LNCaP clone FGC (cell line): ENCODE data around the gene C5orf58.

Experiments
- DNase-seq: peaks from one replicate; pipeline ENCODE4 v3.0.0-alpha.2; 2011; ENCODE audit warnings: low read depth
- H3K4me3 ChIP-seq: 2 replicates; pipeline ENCODE4 v1.5.1; 2011; ENCODE audit warnings: mild to moderate bottlenecking, low read depth, low read length, control low read depth
- TF ChIP-seq, protein P1 (sequence below): IDR thresholded peaks from 2 replicates; pipeline ENCODE4 v1.5.1; 2012; ENCODE audit warnings: mild to moderate bottlenecking; ENCODE audit not compliant: control insufficient read depth, insufficient read depth; ENCODE audit errors: extremely low read depth

C5orf58 gene

DNA sequence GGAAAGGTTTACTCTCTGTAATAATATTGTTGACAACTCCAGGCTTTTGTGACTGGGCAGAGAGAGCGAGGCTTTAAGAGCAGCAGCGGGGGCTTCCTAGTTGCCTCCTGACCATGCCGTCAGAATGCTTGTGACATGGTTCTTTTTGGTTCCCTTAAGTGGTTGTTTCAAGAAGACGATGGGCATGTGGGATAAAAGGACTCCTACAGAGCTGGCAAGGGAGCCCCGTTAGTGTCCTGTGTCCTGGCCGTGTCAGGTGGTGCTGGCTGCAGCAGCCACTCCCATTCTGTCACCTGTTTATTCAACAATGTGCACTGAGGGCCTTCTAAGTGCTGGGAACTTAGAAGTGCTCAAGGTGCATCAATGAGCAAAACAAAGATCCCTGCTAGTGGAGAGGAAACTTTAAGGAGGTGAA, 45.1 kb downstream of the C5orf58 start:
- no peak overlapping the region for H3K4me3 ChIP-seq
- TF ChIP-seq, protein P1, sequence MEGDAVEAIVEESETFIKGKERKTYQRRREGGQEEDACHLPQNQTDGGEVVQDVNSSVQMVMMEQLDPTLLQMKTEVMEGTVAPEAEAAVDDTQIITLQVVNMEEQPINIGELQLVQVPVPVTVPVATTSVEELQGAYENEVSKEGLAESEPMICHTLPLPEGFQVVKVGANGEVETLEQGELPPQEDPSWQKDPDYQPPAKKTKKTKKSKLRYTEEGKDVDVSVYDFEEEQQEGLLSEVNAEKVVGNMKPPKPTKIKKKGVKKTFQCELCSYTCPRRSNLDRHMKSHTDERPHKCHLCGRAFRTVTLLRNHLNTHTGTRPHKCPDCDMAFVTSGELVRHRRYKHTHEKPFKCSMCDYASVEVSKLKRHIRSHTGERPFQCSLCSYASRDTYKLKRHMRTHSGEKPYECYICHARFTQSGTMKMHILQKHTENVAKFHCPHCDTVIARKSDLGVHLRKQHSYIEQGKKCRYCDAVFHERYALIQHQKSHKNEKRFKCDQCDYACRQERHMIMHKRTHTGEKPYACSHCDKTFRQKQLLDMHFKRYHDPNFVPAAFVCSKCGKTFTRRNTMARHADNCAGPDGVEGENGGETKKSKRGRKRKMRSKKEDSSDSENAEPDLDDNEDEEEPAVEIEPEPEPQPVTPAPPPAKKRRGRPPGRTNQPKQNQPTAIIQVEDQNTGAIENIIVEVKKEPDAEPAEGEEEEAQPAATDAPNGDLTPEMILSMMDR: no peak
- no peak for DNase-seq

DNA sequence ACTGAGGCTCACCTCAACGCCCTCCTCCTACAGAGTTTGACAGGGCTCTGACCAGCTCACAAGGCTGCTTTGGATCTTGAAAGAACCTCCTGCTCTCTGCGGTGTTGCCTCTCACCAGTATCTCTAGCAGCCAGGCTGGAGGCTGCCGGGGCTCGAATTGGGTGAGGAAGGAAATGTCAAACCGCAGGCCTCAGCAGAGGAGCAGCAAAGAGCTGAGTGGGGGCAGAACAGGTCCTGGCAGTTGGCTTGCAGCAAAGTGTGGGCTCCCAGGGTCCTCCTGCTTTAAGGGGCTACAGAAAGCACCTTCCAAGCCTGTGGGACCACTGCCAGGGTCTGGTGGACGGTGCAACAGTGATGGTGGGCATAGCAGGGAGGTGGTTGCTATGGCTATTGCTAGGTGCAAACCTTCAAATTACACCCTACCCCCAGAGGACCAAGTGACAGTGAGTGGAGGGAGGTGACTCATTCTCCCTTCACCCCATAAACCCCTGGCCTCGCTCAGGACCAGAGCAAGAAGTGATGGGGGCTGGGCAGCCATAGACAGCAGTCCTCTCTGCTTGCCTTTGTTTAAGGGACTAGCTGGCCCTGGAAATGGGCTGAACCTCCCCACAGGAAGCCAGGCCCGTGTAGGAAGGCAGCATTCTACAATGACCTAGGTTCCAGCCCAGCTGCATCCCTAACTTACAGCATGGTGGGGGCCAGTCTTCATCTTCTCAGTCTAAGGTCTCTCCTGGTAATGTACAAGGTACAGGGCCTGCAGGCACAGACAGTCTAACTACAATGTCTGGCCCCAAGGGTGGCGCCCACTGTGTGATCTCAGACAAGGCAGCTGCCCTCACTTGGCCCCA, 46.0 kb downstream of the C5orf58 start:
- no peak overlapping the region for H3K4me3 ChIP-seq
- DNase-seq: no peak
- TF ChIP-seq, protein P1: no peak

DNA sequence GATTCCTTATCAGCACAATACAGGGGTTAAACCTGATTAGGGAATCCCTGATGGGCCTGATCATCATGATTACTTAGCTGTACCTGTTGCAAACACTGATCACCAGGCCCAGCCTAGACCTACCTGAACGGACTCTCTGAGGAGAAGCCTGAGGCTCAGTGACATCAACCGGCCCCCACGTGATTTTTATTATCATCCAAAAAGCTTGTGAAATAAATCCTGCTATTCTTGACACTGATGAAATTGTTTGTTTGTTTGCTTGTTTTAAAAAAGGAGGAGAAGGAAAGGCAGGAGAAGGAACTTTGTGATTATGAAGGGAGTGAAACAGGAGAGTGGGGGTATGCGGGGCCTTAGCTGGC, 46.7 kb downstream of the C5orf58 start:
- H3K4me3 ChIP-seq: no peak overlapping the region
- no peak for DNase-seq
- TF ChIP-seq, protein P1: no peak

DNA sequence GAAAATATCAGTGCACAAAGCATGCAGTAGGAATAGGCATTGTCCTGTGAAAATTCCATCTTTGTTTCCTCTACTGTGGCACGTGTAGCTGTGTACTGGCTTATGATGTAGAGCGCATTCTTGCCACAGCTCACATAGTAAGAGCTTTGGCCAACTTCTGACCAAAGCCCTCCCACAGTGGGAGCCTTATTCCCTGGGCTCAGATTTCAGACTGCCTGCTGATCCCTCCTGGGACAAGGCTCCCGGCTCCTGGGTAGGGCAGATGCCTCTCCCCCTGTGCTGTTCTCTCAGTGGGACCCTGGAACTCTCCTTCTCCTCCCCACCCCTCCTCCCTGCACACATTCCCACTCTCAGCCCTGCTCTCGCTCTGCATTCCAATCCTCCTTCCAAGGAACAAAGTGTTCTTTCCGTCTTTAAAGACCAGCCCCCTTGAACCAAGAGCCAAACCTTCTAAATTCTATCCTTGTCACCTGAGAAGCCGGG, 47.3 kb downstream of the C5orf58 start:
- TF ChIP-seq, protein P1: no peak
- H3K4me3 ChIP-seq: no peak overlapping the region
- no peak for DNase-seq

DNA sequence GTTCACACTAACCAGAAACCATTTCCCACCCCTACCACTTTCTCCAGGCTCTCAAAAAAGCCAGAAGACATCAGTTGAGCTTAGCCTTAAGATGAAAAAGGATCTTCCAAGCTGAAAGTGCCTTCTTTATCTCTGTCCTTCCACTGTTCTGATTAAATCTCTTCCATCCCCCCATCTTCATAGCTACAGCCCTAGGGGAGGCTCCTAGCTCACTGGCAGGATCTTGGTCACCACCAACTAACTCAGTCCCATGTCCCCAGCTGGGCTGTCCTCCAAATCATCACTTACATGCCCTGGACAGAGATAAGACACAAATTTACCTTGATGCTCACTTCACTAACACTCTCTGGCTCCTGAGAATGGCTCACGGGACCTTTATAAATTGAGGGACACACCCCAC, 50.5 kb downstream of the C5orf58 start:
- TF ChIP-seq, protein P1: no peak
- DNase-seq: no peak
- H3K4me3 ChIP-seq: no peak overlapping the region

DNA sequence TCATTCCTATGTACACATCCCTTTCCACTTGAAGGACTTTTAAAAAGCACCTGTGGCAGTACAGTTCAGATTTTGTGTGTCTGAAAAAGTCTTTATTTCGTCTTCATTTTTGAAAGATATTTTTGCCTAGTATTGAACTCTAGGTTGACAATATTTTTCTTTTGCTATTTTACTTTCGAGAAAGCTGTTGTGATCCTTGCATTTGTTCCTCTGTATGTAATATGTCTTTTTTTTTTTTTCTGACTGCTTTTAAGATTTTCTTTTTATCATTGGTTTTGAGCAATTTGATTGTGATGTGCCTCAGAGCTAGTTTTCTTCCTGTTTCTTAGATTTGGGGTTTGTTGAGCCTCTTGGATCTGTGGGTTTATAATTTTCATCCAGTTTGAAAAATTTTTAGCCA, 51.4 kb downstream of the C5orf58 start:
- TF ChIP-seq, protein P1: no peak
- no peak overlapping the region for H3K4me3 ChIP-seq
- no peak for DNase-seq

DNA sequence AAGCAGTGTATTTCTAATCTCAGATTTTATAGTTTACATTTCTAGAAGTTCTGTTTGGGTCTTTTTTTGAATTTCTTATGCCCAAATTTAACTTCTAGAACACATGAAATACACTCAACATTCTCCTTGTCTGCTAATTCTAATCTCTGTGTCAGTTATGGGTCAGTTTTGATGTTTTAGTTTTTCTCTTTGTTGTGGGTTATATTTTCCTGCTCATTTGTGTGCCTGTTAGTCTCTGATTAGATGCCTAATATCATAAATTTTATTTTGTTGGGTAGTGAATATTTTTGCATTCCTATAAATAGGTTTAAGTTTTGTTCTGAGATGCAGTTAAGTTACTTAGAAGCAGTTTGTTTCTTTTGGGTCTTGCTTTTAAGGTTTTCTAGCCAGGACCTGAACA, 52.4 kb downstream of the C5orf58 start:
- TF ChIP-seq, protein P1: no peak
- no peak overlapping the region for H3K4me3 ChIP-seq
- no peak for DNase-seq
